Measurements from ENCODE around the gene DCLK2.

- TF ChIP-seq ZNF785 (tag by site-specific recombination; IDR thresholded peaks at IDR 0.05) = no peak
- TF ChIP-seq, protein P1, sequence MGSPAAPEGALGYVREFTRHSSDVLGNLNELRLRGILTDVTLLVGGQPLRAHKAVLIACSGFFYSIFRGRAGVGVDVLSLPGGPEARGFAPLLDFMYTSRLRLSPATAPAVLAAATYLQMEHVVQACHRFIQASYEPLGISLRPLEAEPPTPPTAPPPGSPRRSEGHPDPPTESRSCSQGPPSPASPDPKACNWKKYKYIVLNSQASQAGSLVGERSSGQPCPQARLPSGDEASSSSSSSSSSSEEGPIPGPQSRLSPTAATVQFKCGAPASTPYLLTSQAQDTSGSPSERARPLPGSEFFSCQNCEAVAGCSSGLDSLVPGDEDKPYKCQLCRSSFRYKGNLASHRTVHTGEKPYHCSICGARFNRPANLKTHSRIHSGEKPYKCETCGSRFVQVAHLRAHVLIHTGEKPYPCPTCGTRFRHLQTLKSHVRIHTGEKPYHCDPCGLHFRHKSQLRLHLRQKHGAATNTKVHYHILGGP (tag by site-specific recombination; IDR thresholded peaks at IDR 0.05) = no peak
- no peak for TF ChIP-seq ZNF660 (tag by site-specific recombination; IDR thresholded peaks at IDR 0.05)
- no peak for TF ChIP-seq ZBTB17 (tag by site-specific recombination; IDR thresholded peaks at IDR 0.05)
- no peak for TF ChIP-seq ZBTB44 (tag by site-specific recombination; IDR thresholded peaks at IDR 0.05)
- TF ChIP-seq KLF17 (tag by site-specific recombination; IDR thresholded peaks at IDR 0.05) = no peak
These were observed 57.8 kb downstream of the DCLK2 start for GRCh38 chr4:150136036-150136435.
